CD4-positive, alpha-beta T cell (primary cell): Measurements from ENCODE around the gene TMC4. TPM values are rescaled to one million over a fixed set of nuclear protein-coding genes. Genes with fewer than 3 reads are reported as not detected.

ENCODE experiments used
- ATAC-seq: fragments of 200-7000 bp; cut with Tn5 transposase; one replicate; pipeline ENCODE4 v1.10.0; 2022; ENCODE audit warnings: mild to moderate bottlenecking; ENCODE audit not compliant: poor library complexity
- CTCF ChIA-PET: fragments of 350-600 bp; sonication (Branson Sonifier 250); formaldehyde crosslinking; loops from one replicate; lab custom pipeline; 2021; ENCODE audit warnings: antibody characterized with exemption, inconsistent platforms; lab: Charles Lee
- POLR2A ChIA-PET: fragments of 350-600 bp; sonication (Branson Sonifier 250); formaldehyde crosslinking; loops from one replicate; lab custom pipeline; 2021; ENCODE audit warnings: antibody characterized with exemption, inconsistent platforms; lab: Charles Lee
- DNase-seq, 14 experiments: peaks; one replicate each; pipeline ENCODE4 v3.0.0-alpha.2; 2013 to 2020; ENCODE audit warnings: mixed read lengths in 2 of 14
- H3K27ac ChIP-seq, 2 donors: one replicate each; pipeline versions ENCODE4 v1.5.1 to v1.7.0; 2013; ENCODE audit warnings: low read length in 2 of 2, low read depth in 1 of 2, mild to moderate bottlenecking in 1 of 2
- H3K27me3 ChIP-seq, 2 experiments: 1 replicate in 1 of 2; 2 replicates in 1 of 2; pipeline versions ENCODE4 v1.6.1 to v1.7.0; 2013; ENCODE audit warnings: low read length in 2 of 2, control low read depth in 1 of 2, mild to moderate bottlenecking in 1 of 2, moderate library complexity in 1 of 2; ENCODE audit not compliant: insufficient read depth in 2 of 2, control insufficient read depth in 1 of 2
- H3K36me3 ChIP-seq: one replicate; pipeline ENCODE4 v1.6.1; 2013; ENCODE audit warnings: low read length, control low read depth; ENCODE audit not compliant: insufficient read depth
- H3K4me1 ChIP-seq: one replicate; pipeline ENCODE4 v1.6.1; 2013; ENCODE audit warnings: low read length, control low read depth; ENCODE audit not compliant: insufficient read depth
- H3K4me3 ChIP-seq: one replicate; pipeline ENCODE4 v1.5.1; 2013; ENCODE audit warnings: mild to moderate bottlenecking, low read length, moderate library complexity
- H3K9me3 ChIP-seq, 2 experiments: 1 replicate in 1 of 2; 2 replicates in 1 of 2; pipeline versions ENCODE4 v1.6.1 to v1.7.0; 2013; ENCODE audit warnings: low read length in 2 of 2, mild to moderate bottlenecking in 2 of 2, control low read depth in 1 of 2, moderate library complexity in 1 of 2; ENCODE audit not compliant: control insufficient read depth in 1 of 2, insufficient read depth in 1 of 2
- H3K27ac Mint-ChIP-seq: one replicate; pipeline ENCODE4 v1.8.0; 2020; ENCODE audit warnings: mixed read lengths
- H3K27me3 Mint-ChIP-seq: one replicate; pipeline ENCODE4 v1.8.0; 2021; ENCODE audit warnings: mixed read lengths
- H3K36me3 Mint-ChIP-seq: one replicate; pipeline ENCODE4 v1.8.0; 2021; ENCODE audit warnings: low read depth, mixed read lengths
- H3K4me1 Mint-ChIP-seq: one replicate; pipeline ENCODE4 v1.8.0; 2021; ENCODE audit warnings: low read depth, mixed read lengths
- H3K4me3 Mint-ChIP-seq: one replicate; pipeline ENCODE4 v1.8.0; 2020; ENCODE audit warnings: mild to moderate bottlenecking, mixed read lengths
- H3K9me3 Mint-ChIP-seq: one replicate; pipeline ENCODE4 v1.8.0; 2020; ENCODE audit warnings: mixed read lengths
- CTCF ChIP-seq: fragments of 200-600 bp; IDR thresholded peaks from one replicate; pipeline ENCODE4 v1.8.0; 2022; ENCODE audit warnings: antibody characterized with exemption, mild to moderate bottlenecking
- intact Hi-C, 2 experiments: fragments of 100-400 bp; cut with DNase I in 1 of 2; cut with micrococcal nuclease in 1 of 2; formaldehyde crosslinking; loops; one replicate each; pipeline versions ENCODE4 v1.15.1 to v1.9.0; 2023 to 2025; cut with DNase I, micrococcal nuclease
- total RNA-seq, 174 experiments: library from RNA in 2 of 174; stranded (reverse) in 2 of 174; gene quantifications; one replicate each; pipeline ENCODE4 v1.2.3 and lab custom pipeline; 2021 to 2026

Gene TMC4
- total RNA-seq, 2 experiments from 2014 or later = 0.84 to 1.5 TPM

- TF ChIP-seq CTCF = no peak
- ATAC-seq (no peak), DNase-seq (no peak)
- intact Hi-C loops = no loop called here
- Histone ChIP-seq H3K36me3 (peaks cover 7% of the 10 kb centered on the region), H3K27ac (no peak overlapping the region), H3K4me1 (peaks cover 62% of the 10 kb centered on the region), H3K9me3 (peaks cover 0 to 5% of the 10 kb centered on the region in 2 experiments), H3K27me3 (no peaks in the 10 kb centered on the region), H3K4me3 (peak overlapping the region; percentile 49)
- Mint-ChIP-seq H3K27ac (peak overlapping the region; percentile 20), H3K36me3 (peaks cover 19% of the 10 kb centered on the region), H3K27me3 (no peaks in the 10 kb centered on the region), H3K9me3 (no peaks in the 10 kb centered on the region), H3K4me1 (peaks cover 49% of the 10 kb centered on the region), H3K4me3 (peak overlapping the region; percentile 89)
- CTCF ChIA-PET = no interaction called here
- POLR2A ChIA-PET = interaction anchor here (1.0 to 1.9 kb wide), 2 partner anchors 26 to 27 kb away, joined by 3 to 6 read pairs; partner anchors contain the start of genes CNOT3 and MBOAT7
Observed at GRCh38 chr19:54162884-54163283, 10.1 kb downstream of the TMC4 start.

- H3K4me3 Mint-ChIP-seq = peak overlapping the region; percentile 89
- peaks cover 0 to 5% of the 10 kb centered on the region in 2 experiments for H3K9me3 ChIP-seq
- H3K36me3 Mint-ChIP-seq = peaks cover 24% of the 10 kb centered on the region
- H3K4me1 ChIP-seq = peaks cover 66% of the 10 kb centered on the region
- intact Hi-C loops = no loop called here
- peaks cover 49% of the 10 kb centered on the region for H3K4me1 Mint-ChIP-seq
- DNase-seq (peak; percentile 58 to 92 (median 75)), ATAC-seq (peak; percentile 16)
- H3K9me3 Mint-ChIP-seq = no peaks in the 10 kb centered on the region
- CTCF ChIA-PET = no interaction called here
- no peaks in the 10 kb centered on the region for H3K27me3 ChIP-seq
- H3K4me3 ChIP-seq = peak overlapping the region; percentile 49
- TF ChIP-seq CTCF = no peak
- peak overlapping the region; percentile 20 for H3K27ac Mint-ChIP-seq
- no peaks in the 10 kb centered on the region for H3K27me3 Mint-ChIP-seq
- H3K27ac ChIP-seq = no peak overlapping the region
- POLR2A ChIA-PET = interaction anchor here (1.0 to 1.9 kb wide), 2 partner anchors 25 to 27 kb away, joined by 3 to 6 read pairs; partner anchors contain the start of genes CNOT3 and MBOAT7
- peaks cover 13% of the 10 kb centered on the region for H3K36me3 ChIP-seq
Observed at GRCh38 chr19:54162241-54162805, 10.6 kb downstream of the TMC4 start.

GRCh38 chr19:54160854-54161253 lies 12.1 kb downstream of the TMC4 start:
- peaks cover 54% of the 10 kb centered on the region for H3K4me1 Mint-ChIP-seq
- no peak for TF ChIP-seq CTCF

More at GRCh38 chr19:54160854-54161253, 12.1 kb downstream of the TMC4 start:
- Mint-ChIP-seq H3K36me3 (peaks cover 39% of the 10 kb centered on the region), H3K4me3 (peak overlapping the region; percentile 98), H3K27ac (peak overlapping the region; percentile 94), H3K27me3 (no peaks in the 10 kb centered on the region), H3K9me3 (no peaks in the 10 kb centered on the region)
- Histone ChIP-seq H3K4me1 (peaks cover 76% of the 10 kb centered on the region), H3K4me3 (no peak overlapping the region), H3K27ac (peak overlapping the region in 1 of 2 donors; percentile 86), H3K27me3 (no peaks in the 10 kb centered on the region), H3K36me3 (peaks cover 27% of the 10 kb centered on the region), H3K9me3 (peaks cover 0 to 5% of the 10 kb centered on the region in 2 experiments)
- POLR2A ChIA-PET = interaction anchor here (2.3 to 7.7 kb wide), 4 partner anchors 23 to 45 kb away, joined by 20 to 144 read pairs (median 70); partner anchors contain the start of genes CNOT3, MBOAT7, PRPF31 and RPS9
- CTCF ChIA-PET = interaction anchor here (0.5 kb wide), 1 partner anchor 8 kb away, joined by 3 read pairs; no protein-coding TSS in a partner anchor
- intact Hi-C loops = no loop called here
- no peak for ATAC-seq
- peak in 1 of 14 experiments; percentile 40 for DNase-seq
